ENCODE measurements around the gene SLC7A6OS. TPM values are rescaled to one million over a fixed set of nuclear protein-coding genes. Genes with fewer than 3 reads are reported as not detected.

The SLC7A6OS gene
- total RNA-seq, 1 donor from 2014 or later = 11.0 TPM

Small RNA genes lying within 50 kb of the gene (small RNA-seq; reads per million reads assigned to genes)
- gene RNU4-30P (not detected), gene RNU6-1262P (not detected)

Other genes starting within 250 kb of the SLC7A6OS start
- 29.2 TPM for gene NFATC3, start 225.6 kb downstream of the SLC7A6OS start, total RNA-seq
- gene ESRP2, start 74.8 kb downstream of the SLC7A6OS start, total RNA-seq = not detected
- 23.0 TPM for gene PLA2G15, start 65.6 kb downstream of the SLC7A6OS start, total RNA-seq
- 9.4 TPM for gene SLC7A6, start 46.4 kb downstream of the SLC7A6OS start, total RNA-seq
- gene PRMT7, start 73 bp upstream of the SLC7A6OS start, total RNA-seq = 49.1 TPM
- gene SMPD3, start 137.6 kb upstream of the SLC7A6OS start, total RNA-seq = under 0.01 TPM
- 19.3 TPM for gene ZFP90, start 228.3 kb upstream of the SLC7A6OS start, total RNA-seq